H9 (cell line): ENCODE measurements around the gene TRPM1. TPM values are rescaled to one million over a fixed set of nuclear protein-coding genes. Genes with fewer than 3 reads are reported as not detected.

Source experiments
- DNase-seq: peaks from one replicate; pipeline ENCODE4 v3.0.0-alpha.2; 2017
- H2AFZ ChIP-seq: one replicate; pipeline ENCODE4 v1.6.1; 2013; ENCODE audit warnings: mild to moderate bottlenecking, low read length, control low read depth, moderate library complexity
- H2AK5ac ChIP-seq: 2 replicates; pipeline ENCODE4 v1.6.1; 2013; ENCODE audit warnings: low read length, control low read depth, mixed read lengths; ENCODE audit not compliant: insufficient read length
- H2BK120ac ChIP-seq: one replicate; pipeline ENCODE4 v1.6.1; 2013; ENCODE audit warnings: low read depth, mild to moderate bottlenecking, low read length, control low read depth, inconsistent platforms; ENCODE audit not compliant: poor library complexity, severe bottlenecking
- H2BK12ac ChIP-seq: 2 replicates; pipeline ENCODE4 v1.6.1; 2013; ENCODE audit warnings: low read length, control low read depth, mixed read lengths, low read depth; ENCODE audit not compliant: insufficient read length
- H2BK15ac ChIP-seq: 2 replicates; pipeline ENCODE4 v1.6.1; 2013; ENCODE audit warnings: low read depth, low read length, control low read depth
- H2BK20ac ChIP-seq: one replicate; pipeline ENCODE4 v1.6.1; 2013; ENCODE audit warnings: low read depth, mild to moderate bottlenecking, low read length, control low read depth, inconsistent platforms; ENCODE audit not compliant: poor library complexity, severe bottlenecking
- H2BK5ac ChIP-seq: 2 replicates; pipeline ENCODE4 v1.6.1; 2013; ENCODE audit warnings: low read length, control low read depth, mixed read lengths; ENCODE audit not compliant: insufficient read length
- H3K14ac ChIP-seq: 2 replicates; pipeline ENCODE4 v1.6.1; 2013; ENCODE audit warnings: low read length, control low read depth; ENCODE audit not compliant: insufficient read depth
- H3K18ac ChIP-seq: 2 replicates; pipeline ENCODE4 v1.6.1; 2013; ENCODE audit warnings: low read depth, mild to moderate bottlenecking, mixed read lengths, low read length, control low read depth; ENCODE audit not compliant: insufficient read length
- H3K23ac ChIP-seq: 2 replicates; pipeline ENCODE4 v1.6.1; 2013; ENCODE audit warnings: low read length, control low read depth, mixed read lengths, low read depth; ENCODE audit not compliant: insufficient read length
- H3K23me2 ChIP-seq: 2 replicates; pipeline ENCODE4 v1.6.1; 2013; ENCODE audit warnings: low read depth, mild to moderate bottlenecking, mixed read lengths, low read length, control low read depth; ENCODE audit not compliant: insufficient read length, poor library complexity, severe bottlenecking
- H3K27ac ChIP-seq: 2 replicates; pipeline ENCODE4 v1.5.1; 2013; ENCODE audit warnings: low read length, control low read depth, mixed read lengths, low read depth; ENCODE audit not compliant: insufficient read length
- H3K27me3 ChIP-seq: 2 replicates; pipeline ENCODE4 v1.6.1; 2013; ENCODE audit warnings: low read length, control low read depth, inconsistent platforms; ENCODE audit not compliant: insufficient read depth
- H3K4ac ChIP-seq: 2 replicates; pipeline ENCODE4 v1.6.1; 2013; ENCODE audit warnings: low read depth, mild to moderate bottlenecking, control low read depth, inconsistent platforms, low read length, moderate library complexity
- H3K4me1 ChIP-seq: 2 replicates; pipeline ENCODE4 v1.6.1; 2013; ENCODE audit warnings: low read length, control low read depth, inconsistent platforms; ENCODE audit not compliant: insufficient read depth
- H3K4me2 ChIP-seq: 2 replicates; pipeline ENCODE4 v1.6.1; 2013; ENCODE audit warnings: low read length, control low read depth, mixed read lengths; ENCODE audit not compliant: insufficient read length, insufficient read depth
- H3K56ac ChIP-seq: 2 replicates; pipeline ENCODE4 v1.6.1; 2013; ENCODE audit warnings: low read depth, mild to moderate bottlenecking, mixed read lengths, low read length, control low read depth; ENCODE audit not compliant: insufficient read length
- H3K79me1 ChIP-seq: 2 replicates; pipeline ENCODE4 v1.6.1; 2013; ENCODE audit warnings: low read depth, mild to moderate bottlenecking, moderate library complexity, low read length, control low read depth, inconsistent platforms; ENCODE audit not compliant: insufficient read depth, poor library complexity, severe bottlenecking
- H3K79me2 ChIP-seq: 2 replicates; pipeline ENCODE4 v1.6.1; 2013; ENCODE audit warnings: low read length, control low read depth, inconsistent platforms; ENCODE audit not compliant: insufficient read depth
- H3K9ac ChIP-seq: 2 replicates; pipeline ENCODE4 v1.6.1; 2013; ENCODE audit warnings: low read length, control low read depth, mixed read lengths; ENCODE audit not compliant: insufficient read length; ENCODE audit errors: extremely low read depth
- H3K9me3 ChIP-seq: one replicate; pipeline ENCODE4 v1.6.1; 2013; ENCODE audit warnings: low read depth, low read length, inconsistent platforms; ENCODE audit not compliant: control insufficient read depth
- H3T11ph ChIP-seq: one replicate; pipeline ENCODE4 v1.6.1; 2013; ENCODE audit warnings: mild to moderate bottlenecking, low read length, control low read depth, inconsistent platforms
- H4K20me1 ChIP-seq: one replicate; pipeline ENCODE4 v1.6.1; 2013; ENCODE audit not compliant: control insufficient read depth, insufficient read length, insufficient read depth
- H4K5ac ChIP-seq: 2 replicates; pipeline ENCODE4 v1.6.1; 2013; ENCODE audit warnings: low read depth, mild to moderate bottlenecking, mixed read lengths, low read length, control low read depth; ENCODE audit not compliant: insufficient read length
- H4K8ac ChIP-seq: replicated peaks from 2 replicates; pipeline ENCODE4 v1.6.1; 2013; ENCODE audit warnings: low read length, control low read depth, mixed read lengths, low read depth; ENCODE audit not compliant: insufficient read length
- H4K91ac ChIP-seq: 2 replicates; pipeline ENCODE4 v1.6.1; 2013; ENCODE audit warnings: low read depth, mild to moderate bottlenecking, moderate library complexity, mixed read lengths, low read length, control low read depth; ENCODE audit not compliant: insufficient read length
- H3K27ac Mint-ChIP-seq, 3 experiments: 2 replicates in 2 of 3; 3 replicates in 1 of 3; pipeline ENCODE4 v1.8.0; 2020 to 2021; ENCODE audit warnings: mixed read lengths in 3 of 3, mild to moderate bottlenecking in 1 of 3, moderate library complexity in 1 of 3
- H3K27me3 Mint-ChIP-seq: 2 replicates; pipeline ENCODE4 v1.8.0; 2021; ENCODE audit warnings: low read depth, mild to moderate bottlenecking, moderate library complexity, mixed read lengths
- H3K36me3 Mint-ChIP-seq, 3 experiments: 2 replicates in 2 of 3; 3 replicates in 1 of 3; pipeline ENCODE4 v1.8.0; 2020 to 2021; ENCODE audit warnings: low read depth in 3 of 3, mixed read lengths in 3 of 3; ENCODE audit not compliant: insufficient read depth in 1 of 3
- H3K4me1 Mint-ChIP-seq, 2 experiments: 2 replicates each; pipeline ENCODE4 v1.8.0; 2020; ENCODE audit warnings: mixed read lengths in 2 of 2
- H3K4me3 Mint-ChIP-seq, 2 experiments: 2 replicates in 1 of 2; 3 replicates in 1 of 2; pipeline ENCODE4 v1.8.0; 2020 to 2021; ENCODE audit warnings: mild to moderate bottlenecking in 2 of 2, mixed read lengths in 2 of 2, moderate library complexity in 1 of 2
- H3K9me3 Mint-ChIP-seq, 2 experiments: 2 replicates in 1 of 2; 3 replicates in 1 of 2; pipeline ENCODE4 v1.8.0; 2020; ENCODE audit warnings: mild to moderate bottlenecking in 2 of 2, mixed read lengths in 2 of 2, moderate library complexity in 1 of 2
- WGBS: extraction: QIAGEN DNeasy Blood & Tissue Kit; methylation state at CpG from one replicate; pipeline ENCODE4 v1.1.7; 2013; ENCODE audit warnings: missing lambda C conversion rate, low lambda C conversion rate, mixed read lengths; ENCODE audit not compliant: insufficient read length; ENCODE audit errors: extremely low coverage; 5-methylcytosine and 5-hydroxymethylcytosine counted together
- total RNA-seq: library from RNA; stranded (reverse); gene quantifications from 2 replicates; pipeline ENCODE4 v1.2.1, GENCODE V29; 2021
- TF ChIP-seq, protein P1 (sequence below): fragments of 200-600 bp; sonication (generic); conservative IDR thresholded peaks from 3 replicates; pipeline ENCODE4 v1.8.0; 2021; ENCODE audit warnings: antibody characterized with exemption, mild to moderate bottlenecking

Gene TRPM1
- total RNA-seq, 1 experiment from 2014 or later = not detected

- peaks cover under 1 to 5% of the 10 kb centered on the region in 2 experiments; a peak in 3 of 5 replicates for H3K9me3 Mint-ChIP-seq
- Histone ChIP-seq H2BK5ac (no peak overlapping the region), H2BK120ac (no peak overlapping the region), H3K27me3 (no peaks in the 10 kb centered on the region), H2BK15ac (no peak overlapping the region), H3K79me2 (no peaks in the 10 kb centered on the region), H3K18ac (peak overlapping the region; percentile 51), H3K79me1 (no peaks in the 10 kb centered on the region), H3K9me3 (no peaks in the 10 kb centered on the region), H2AFZ (no peak overlapping the region), H3K23me2 (no peaks in the 10 kb centered on the region), H3K9ac (no peak overlapping the region), H3K56ac (no peak overlapping the region), H3K14ac (no peak overlapping the region; the same call in 1 of the 2 replicates), H4K5ac (no peak overlapping the region), H4K20me1 (no peaks in the 10 kb centered on the region), H4K91ac (no peak overlapping the region), H2AK5ac (no peak overlapping the region), H2BK12ac (no peak overlapping the region), H3K23ac (no peak overlapping the region), H3K4ac (no peak overlapping the region), H4K8ac (no peak overlapping the region), H3K27ac (no peak overlapping the region), H2BK20ac (no peak overlapping the region), H3K4me1 (peaks cover 19% of the 10 kb centered on the region; the same call in 1 of the 2 replicates), H3K4me2 (peak overlapping the region; percentile 4), H3T11ph (no peak overlapping the region)
- peaks cover 0 to 6% (median under 1%) of the 10 kb centered on the region in 3 experiments; a peak in 3 of 7 replicates for H3K36me3 Mint-ChIP-seq
- H3K27me3 Mint-ChIP-seq = no peaks in the 10 kb centered on the region
- TF ChIP-seq, protein P1, sequence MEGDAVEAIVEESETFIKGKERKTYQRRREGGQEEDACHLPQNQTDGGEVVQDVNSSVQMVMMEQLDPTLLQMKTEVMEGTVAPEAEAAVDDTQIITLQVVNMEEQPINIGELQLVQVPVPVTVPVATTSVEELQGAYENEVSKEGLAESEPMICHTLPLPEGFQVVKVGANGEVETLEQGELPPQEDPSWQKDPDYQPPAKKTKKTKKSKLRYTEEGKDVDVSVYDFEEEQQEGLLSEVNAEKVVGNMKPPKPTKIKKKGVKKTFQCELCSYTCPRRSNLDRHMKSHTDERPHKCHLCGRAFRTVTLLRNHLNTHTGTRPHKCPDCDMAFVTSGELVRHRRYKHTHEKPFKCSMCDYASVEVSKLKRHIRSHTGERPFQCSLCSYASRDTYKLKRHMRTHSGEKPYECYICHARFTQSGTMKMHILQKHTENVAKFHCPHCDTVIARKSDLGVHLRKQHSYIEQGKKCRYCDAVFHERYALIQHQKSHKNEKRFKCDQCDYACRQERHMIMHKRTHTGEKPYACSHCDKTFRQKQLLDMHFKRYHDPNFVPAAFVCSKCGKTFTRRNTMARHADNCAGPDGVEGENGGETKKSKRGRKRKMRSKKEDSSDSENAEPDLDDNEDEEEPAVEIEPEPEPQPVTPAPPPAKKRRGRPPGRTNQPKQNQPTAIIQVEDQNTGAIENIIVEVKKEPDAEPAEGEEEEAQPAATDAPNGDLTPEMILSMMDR = no peak
- no CpG with 5 or more reads among the region's 13 CpGs for WGBS
- peaks cover 69 to 71% of the 10 kb centered on the region in 2 experiments for H3K4me1 Mint-ChIP-seq
- H3K27ac Mint-ChIP-seq = peak overlapping the region; percentile 80 to 91 (median 85); a peak in 6 of 7 replicates
- H3K4me3 Mint-ChIP-seq = peak overlapping the region; percentile 2 to 13; a peak in 2 of 5 replicates
- no peak for DNase-seq
These were observed 47.0 kb upstream of the TRPM1 start for GRCh38 chr15:31148297-31149087.
